Peyer's patch (tissue), 4 donors: ENCODE data around the gene FERMT2.

ENCODE experiments used
- POLR2A ChIP-seq, 2 donors: fragments of 450-650 bp; IDR thresholded peaks; one replicate each; pipeline ENCODE4 v1.5.1; 2017; ENCODE audit warnings: antibody characterized with exemption in 2 of 2, mild to moderate bottlenecking in 2 of 2, moderate library complexity in 2 of 2
- TF ChIP-seq, protein P1 (sequence below), 6 experiments: fragments of 450-650 bp in 4 of 6; fragments of 200-600 bp in 2 of 6; sonication (generic) in 1 of 6; IDR thresholded peaks; one replicate each; pipeline ENCODE4 v1.5.1; 2017 to 2019; ENCODE audit warnings: antibody characterized with exemption in 6 of 6, mild to moderate bottlenecking in 3 of 6, moderate library complexity in 1 of 6

GRCh38 chr14:52882824-52883223 lies 68.0 kb downstream of the FERMT2 start:
- TF ChIP-seq, protein P1, sequence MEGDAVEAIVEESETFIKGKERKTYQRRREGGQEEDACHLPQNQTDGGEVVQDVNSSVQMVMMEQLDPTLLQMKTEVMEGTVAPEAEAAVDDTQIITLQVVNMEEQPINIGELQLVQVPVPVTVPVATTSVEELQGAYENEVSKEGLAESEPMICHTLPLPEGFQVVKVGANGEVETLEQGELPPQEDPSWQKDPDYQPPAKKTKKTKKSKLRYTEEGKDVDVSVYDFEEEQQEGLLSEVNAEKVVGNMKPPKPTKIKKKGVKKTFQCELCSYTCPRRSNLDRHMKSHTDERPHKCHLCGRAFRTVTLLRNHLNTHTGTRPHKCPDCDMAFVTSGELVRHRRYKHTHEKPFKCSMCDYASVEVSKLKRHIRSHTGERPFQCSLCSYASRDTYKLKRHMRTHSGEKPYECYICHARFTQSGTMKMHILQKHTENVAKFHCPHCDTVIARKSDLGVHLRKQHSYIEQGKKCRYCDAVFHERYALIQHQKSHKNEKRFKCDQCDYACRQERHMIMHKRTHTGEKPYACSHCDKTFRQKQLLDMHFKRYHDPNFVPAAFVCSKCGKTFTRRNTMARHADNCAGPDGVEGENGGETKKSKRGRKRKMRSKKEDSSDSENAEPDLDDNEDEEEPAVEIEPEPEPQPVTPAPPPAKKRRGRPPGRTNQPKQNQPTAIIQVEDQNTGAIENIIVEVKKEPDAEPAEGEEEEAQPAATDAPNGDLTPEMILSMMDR (IDR thresholded peaks at IDR 0.05) = no peak
- no peak for TF ChIP-seq POLR2A (IDR thresholded peaks at IDR 0.05)
